ENCODE results near the gene MBP. TPM values are rescaled to one million over a fixed set of nuclear protein-coding genes. Genes with fewer than 3 reads are reported as not detected.

Gene MBP
- total RNA-seq = 12.9 and 16.1 TPM in 2 replicates

DNA sequence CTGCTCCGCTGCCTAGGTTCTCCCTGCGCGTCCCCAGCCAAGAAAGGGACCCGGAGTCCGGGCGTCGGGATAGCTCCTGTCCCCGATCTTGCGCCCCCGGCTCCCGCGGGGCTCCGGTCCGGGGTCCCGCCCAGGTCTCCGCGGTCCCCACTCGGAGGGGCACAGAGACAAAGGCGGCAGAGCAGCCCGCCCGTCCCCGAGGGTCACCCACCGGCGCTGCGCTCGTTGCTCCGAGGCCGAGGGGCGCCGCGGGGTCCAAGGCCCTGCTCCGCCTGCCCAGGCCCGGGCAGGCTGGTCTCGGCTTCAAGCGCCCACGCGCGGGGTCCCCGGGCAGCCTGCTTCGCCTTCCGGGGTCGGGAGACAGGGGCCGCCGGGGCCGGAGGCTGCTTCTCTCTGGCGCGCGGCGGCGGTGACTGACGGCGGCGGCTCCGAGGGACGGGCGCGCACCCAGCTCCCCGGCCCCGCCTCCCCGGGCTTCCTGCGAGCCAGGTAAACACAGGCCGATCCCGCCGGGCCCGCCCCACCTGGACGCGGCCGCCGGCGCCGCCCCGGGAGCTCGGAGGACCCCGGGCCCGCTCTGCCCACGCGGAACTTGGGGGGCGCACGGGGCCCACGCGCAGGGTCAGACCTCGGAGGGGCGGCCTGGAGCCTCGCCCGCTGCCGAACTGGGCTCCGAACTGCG, at the start of gene MBP:
Gene MBP, minus strand, starts transcription at position 415 of the 682 bp plus-strand sequence. CDS start 27,522 bp downstream, outside the sequence.

Other genes with a start within 250 kb of the MBP start
- not detected in 2 replicates for gene GALR1, start 117.1 kb upstream of the MBP start, total RNA-seq